GM19193 (cell line): ENCODE data around the gene ABCB8.
A peak's percentile ranks its signal among the peaks of the same experiment; 100 is the strongest.

ENCODE experiments used
- POLR2A ChIP-seq: IDR thresholded peaks from 4 replicates; pipeline ENCODE4 v1.6.1; 2011; ENCODE audit not compliant: insufficient read depth, insufficient read length; ENCODE audit errors: extremely low read depth

Gene ABCB8

DNA sequence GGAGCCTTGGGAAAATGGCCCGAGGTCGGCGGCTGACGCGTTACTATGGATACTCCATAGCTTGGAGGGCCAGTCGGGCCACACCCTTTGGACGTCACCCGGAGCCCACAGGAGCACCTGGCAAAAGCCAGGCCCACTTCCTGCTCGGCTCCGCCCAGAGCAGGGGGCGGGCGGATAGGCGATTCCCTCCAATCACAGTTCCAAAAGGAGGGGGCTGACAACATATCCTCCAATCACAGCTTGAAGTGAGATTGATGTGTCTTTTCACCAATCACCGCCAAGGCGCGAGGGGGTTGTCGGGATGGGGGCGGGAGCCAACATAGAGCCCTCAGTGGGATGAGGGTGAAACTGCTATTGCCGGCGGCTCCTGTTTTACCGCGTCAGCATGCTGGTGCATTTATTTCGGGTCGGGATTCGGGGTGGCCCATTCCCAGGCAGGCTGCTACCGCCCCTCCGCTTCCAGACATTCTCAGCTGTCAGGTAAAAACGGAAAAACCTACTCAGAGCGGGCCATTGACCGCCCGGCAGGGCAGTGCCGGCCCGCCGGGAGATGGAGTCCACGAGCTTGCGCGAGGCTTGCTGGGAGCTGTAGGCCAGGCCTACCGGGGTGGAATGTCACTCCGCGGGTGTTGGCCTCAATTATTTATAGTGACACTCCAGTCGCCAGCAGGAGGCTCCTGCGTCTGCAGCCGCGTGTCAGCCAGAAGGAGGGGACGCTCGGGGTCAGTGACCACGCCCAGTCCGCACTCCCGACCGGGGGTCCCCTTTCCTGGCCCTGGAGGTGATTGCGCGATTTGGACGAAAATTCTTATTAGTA lies at the start of gene ABCB8:
Gene ABCB8 (plus strand): TSS at position 320 of the 817 bp plus-strand sequence. CDS start 66 bp downstream, at position 386.
- TF ChIP-seq POLR2A, result peak; percentile 72

DNA sequence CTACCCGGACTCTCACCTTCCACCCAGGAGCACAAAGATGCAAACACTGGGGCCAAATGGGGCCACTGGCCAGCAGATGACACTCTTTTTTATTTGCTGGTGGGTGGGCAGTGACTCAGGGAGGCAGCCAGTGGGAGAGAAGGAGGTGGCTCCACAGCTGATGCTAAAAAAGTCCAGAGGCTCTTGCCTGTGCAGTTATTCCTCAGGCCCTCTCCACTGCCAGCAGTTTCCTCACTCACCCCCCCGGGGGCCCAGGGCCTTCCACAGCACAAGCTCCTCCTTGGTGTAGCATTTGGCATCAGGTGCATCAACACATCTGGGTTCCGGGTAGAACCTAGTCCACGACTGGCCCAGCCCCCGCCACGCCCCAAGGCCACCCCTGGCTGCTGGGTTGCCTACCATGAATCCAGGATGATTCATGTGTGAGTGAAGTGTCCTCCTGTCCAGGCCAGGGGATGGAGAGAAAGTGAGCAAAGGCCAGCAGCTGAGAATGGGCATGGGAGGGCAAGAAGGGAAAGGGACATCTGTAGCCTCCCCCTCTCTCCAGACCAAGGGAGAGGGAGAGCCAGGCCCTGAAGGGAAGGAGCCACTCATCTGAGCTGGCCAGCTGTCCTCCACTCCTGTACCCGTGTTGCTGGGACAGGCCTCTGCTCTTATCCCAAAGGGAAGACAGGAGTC lies 48.4 kb upstream of the ABCB8 start:
- no peak for TF ChIP-seq POLR2A

DNA sequence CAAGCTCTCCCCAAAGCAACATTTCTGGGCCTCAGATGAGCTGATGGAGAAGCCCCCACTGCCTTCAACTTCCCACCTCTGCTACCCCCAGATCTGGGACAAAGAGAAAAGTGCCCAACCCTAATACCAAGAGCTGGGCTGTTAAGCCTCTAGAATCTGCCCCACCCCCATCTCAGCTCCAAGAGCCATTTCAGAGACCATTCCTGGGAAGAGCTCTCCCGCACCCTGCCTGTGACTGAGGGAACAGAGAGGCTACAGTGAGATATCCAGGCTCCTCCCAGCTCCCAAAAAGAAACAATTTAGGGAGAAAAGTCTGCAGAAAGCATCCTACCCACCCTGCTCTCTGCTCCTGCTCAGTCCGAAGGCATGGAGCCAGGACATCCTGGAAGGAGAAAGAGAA lies 47.6 kb upstream of the ABCB8 start:
- TF ChIP-seq POLR2A, result no peak

DNA sequence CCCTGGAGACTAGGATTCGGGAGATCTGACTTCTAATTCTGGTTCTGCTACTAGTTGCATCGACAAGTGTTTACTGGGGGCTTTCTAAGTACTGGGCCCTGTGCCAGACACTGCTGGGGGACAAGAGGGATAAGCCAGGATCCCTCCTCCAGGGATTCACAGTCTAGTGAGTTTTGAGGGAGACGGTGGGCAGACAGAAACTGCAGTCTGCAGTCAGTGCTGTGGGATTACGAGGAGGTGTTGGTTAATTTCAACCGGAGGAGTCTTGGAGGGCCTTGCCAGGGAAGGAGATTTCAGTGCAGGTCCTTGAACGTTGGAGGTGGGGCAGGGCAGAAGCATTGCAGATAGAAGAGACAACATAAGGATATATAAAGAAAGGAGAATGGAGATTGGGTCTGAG lies 46.6 kb upstream of the ABCB8 start:
- TF ChIP-seq POLR2A, result no peak

DNA sequence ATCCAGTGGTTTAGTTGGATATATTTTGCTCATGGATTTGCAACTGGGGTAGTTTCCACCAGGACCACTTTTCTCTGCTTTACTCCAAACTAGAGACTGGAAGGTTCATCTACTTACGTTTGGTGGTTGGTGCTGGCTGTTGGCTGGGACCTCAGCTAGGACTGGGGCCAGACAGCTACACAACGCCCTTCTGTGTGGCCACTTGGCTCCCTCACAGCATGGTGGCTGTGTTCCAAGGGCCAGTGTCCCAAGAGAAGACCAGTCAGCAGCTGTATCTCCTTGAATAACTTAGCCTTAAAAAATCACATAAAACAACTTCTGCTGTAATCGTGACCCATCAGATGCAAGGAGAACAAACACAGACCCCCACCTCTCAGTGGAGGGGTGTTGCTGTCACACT lies 45.9 kb upstream of the ABCB8 start:
- TF ChIP-seq POLR2A, result no peak

DNA sequence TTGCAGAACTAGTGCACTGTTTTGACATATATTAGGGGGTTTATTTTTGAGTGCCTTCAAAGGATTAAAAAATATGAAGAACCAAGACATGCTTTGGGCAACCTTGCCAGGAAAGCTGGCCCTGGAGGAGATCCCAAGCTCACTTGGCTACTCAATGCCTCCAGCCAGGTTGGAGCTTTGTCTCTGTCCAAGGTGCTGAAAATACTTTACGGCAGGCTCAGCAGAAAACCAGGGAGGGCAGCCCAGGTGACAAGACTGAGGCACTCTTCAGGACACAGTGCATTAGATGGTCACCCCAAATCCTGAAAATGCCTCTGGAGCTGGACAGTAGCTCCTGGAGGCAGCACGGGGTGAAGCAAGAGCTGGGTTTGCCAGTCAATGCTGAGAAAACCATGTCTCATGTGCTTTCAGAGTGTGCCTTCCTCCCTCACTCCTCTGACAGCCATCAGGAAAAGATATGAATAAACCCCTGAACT lies 44.3 kb upstream of the ABCB8 start:
- no peak for TF ChIP-seq POLR2A

DNA sequence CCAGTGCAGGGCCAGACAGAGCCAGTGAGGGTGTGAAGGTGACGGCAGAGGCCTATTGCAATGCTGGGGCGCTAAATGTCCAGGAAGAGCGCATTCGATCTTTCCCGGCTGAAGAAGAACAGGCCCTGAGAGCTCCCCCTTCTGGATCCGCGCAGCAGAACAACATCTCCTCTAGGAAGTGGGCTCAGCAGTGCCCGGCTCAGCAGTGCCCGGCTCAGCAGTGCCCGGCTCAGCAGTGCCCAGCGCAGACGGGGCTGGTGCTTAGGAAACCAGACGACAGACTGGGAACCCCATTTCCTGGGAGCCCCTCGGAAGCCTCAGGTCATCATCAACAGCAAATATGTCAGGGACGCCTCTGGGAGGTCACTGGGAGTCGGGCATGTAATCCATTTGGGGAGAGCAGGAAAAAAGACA lies 42.1 kb upstream of the ABCB8 start:
- no peak for TF ChIP-seq POLR2A

DNA sequence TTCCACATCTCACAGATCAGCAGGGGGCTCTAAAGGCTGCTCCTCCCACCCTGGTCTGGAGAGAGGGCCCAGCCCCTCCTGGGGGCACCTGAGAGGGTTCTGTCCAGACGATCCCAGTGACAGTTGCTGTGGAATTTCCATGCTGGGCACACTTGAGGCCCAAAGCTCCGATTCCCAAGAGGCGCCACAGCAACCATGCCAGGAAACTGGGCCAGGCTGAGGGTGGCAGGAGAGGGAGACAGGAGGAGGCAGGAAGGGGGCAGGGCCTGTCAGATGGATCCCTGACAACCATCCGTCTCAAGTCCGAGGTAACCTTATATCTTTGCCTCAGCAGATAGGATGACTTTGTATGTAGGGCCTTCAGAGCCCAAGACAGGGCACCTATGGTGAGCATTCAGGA lies 41.7 kb upstream of the ABCB8 start:
- TF ChIP-seq POLR2A, result no peak

DNA sequence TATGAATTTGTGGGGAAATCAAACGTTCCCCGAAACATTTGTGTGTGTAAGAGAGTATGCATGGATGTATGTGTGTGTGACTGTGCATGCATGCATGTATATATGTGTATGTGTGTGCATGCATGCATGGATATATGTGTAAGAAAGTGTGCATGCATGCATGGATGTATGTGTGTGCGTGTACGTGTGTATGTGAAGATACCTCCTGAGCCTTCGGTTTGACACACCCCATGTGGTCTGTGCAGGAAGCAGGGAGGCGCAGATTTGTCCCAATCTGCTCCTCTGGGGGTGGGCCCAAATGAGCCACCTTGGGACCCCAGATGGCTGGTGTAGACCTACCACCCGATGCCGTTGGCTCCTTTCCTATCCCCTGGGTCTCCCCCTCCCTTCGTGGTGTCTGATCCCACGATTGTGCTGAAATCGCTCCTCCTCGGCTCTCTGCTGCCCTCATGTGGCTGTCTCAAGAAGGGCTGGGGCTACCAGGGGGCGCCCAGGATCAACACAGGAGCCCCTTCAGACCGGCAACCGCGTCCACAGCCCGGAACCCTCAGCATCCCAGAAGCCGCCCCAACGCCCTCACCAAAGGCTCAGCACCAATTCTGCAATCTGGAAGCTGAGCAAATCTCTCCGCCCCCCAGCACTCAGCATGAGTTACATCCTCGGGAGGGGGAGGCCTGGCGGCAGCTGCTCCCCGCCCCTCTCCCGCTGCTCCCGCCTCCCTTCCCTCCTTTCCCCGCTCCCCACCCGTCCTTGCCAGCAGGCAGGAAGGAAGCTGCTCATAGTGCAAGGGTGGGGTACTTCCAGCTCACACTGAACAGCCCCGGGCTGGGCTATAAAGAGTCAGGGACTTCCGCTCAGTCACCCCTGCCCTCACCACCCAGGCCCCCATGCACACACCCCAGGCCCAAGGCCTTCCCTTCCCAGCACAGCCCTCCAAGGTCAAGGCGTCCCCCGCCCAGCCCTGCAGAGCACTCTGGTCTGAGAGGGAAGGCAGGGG lies 39.7 kb upstream of the ABCB8 start:
- TF ChIP-seq POLR2A, result no peak

DNA sequence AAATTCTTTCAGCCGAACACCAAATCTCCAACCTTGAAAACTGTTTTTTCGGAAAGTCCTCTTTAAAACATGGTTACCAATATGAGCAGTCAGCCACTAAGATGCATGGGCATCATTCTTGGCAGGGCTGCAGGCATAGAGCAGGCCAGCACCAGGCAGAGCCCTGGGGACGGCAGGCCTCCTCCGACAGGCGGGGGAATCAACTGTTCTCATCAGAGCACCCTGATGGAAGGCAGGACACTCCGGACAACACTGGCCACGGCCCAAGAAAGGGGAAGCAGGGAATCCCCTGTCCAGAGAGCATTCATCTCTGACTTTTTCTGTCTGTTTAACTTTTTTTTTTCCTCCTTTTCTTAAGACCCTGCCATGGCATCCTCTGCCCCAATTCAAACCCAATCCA lies 38.8 kb upstream of the ABCB8 start:
- no peak for TF ChIP-seq POLR2A

DNA sequence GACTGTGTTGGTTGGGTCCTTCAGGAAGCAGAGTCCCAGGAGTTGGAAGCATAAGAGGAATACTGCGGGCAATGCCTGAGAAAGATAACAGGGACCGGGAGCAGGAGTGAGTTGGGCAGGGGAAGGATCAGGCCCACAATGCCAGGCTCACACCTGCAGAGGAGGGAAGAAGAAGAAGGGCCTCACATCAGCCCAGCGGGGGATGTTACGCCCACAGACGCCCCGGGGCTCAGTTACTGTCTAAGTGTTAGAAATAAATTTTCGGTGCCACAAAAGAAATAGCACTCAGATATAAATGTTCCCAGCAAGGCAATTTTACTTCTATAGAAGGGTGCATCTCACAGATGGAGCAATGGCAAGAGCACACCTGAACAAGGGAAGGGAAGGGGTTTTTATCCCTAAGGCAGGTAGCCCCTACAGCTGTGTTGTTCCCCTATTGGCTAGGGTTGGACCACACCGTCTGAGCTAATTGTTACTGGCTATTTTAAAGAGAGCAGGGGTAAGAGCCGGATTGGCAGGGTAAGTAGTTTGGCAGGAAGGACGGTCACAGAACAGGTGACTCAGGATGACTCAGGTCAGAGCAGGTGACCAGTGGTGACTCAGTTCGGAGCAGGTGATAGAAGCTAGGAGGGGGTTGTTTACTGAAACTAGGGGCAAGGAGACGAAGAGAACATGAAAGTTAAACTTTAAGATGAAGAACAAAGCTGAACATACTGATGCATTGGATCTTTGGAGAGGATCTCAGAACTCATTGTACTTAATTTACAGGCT lies 37.6 kb upstream of the ABCB8 start, which contains the start of gene NOS3:
Gene NOS3 (plus strand): TSS at position 602 of the 771 bp plus-strand sequence. CDS start 2,787 bp downstream, outside the sequence.
- TF ChIP-seq POLR2A, result no peak

DNA sequence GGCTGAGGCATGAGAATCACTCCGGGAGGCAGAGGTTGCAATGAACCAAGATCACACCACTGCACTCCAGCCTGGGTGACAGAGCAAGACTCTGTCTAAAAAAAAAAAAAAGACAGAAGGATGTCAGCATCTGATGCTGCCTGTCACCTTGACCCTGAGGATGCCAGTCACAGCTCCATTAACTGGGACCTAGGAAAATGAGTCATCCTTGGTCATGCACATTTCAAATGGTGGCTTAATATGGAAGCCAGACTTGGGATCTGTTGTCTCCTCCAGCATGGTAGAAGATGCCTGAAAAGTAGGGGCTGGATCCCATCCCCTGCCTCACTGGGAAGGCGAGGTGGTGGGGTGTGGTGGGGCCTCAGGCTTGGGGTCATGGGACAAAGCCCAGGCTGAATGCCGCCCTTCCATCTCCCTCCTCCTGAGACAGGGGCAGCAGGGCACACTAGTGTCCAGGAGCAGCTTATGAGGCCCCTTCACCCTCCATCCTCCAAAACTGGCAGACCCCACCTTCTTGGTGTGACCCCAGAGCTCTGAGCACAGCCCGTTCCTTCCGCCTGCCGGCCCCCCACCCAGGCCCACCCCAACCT lies 36.1 kb upstream of the ABCB8 start:
- no peak for TF ChIP-seq POLR2A

DNA sequence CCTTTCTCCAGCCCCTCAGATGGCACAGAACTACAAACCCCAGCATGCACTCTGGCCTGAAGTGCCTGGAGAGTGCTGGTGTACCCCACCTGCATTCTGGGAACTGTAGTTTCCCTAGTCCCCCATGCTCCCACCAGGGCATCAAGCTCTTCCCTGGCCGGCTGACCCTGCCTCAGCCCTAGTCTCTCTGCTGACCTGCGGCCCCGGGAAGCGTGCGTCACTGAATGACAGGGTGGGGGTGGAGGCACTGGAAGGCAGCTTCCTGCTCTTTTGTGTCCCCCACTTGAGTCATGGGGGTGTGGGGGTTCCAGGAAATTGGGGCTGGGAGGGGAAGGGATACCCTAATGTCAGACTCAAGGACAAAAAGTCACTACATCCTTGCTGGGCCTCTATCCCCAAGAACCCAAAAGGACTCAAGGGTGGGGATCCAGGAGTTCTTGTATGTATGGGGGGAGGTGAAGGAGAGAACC lies 35.4 kb upstream of the ABCB8 start:
- no peak for TF ChIP-seq POLR2A
